ENCODE results near the gene SLC46A2.

The SLC46A2 gene

GRCh38 chr9:112858005-112858404 lies 32.7 kb downstream of the SLC46A2 start:
- DNase-seq (ENCODE audit: low read depth, low spot score) = no peak

- no peak for DNase-seq (ENCODE audit: low read depth, low spot score)
Observed at GRCh38 chr9:112856843-112857242, 33.8 kb downstream of the SLC46A2 start.

GRCh38 chr9:112856200-112856599 lies 34.5 kb downstream of the SLC46A2 start:
- no peak for DNase-seq (ENCODE audit: low read depth, low spot score)

GRCh38 chr9:112854657-112855056 lies 36.0 kb downstream of the SLC46A2 start:
- DNase-seq (ENCODE audit: low read depth, low spot score) = no peak

- DNase-seq (ENCODE audit: low read depth, low spot score) = no peak
Observed at GRCh38 chr9:112853882-112854585, 36.6 kb downstream of the SLC46A2 start.

- DNase-seq (ENCODE audit: low read depth, low spot score) = no peak
Observed at GRCh38 chr9:112852741-112853504, 37.8 kb downstream of the SLC46A2 start.

GRCh38 chr9:112850840-112851239 lies 39.8 kb downstream of the SLC46A2 start:
- no peak for DNase-seq (ENCODE audit: low read depth, low spot score)

GRCh38 chr9:112849363-112849922 lies 41.2 kb downstream of the SLC46A2 start:
- DNase-seq (ENCODE audit: low read depth, low spot score) = no peak

GRCh38 chr9:112848316-112849151 lies 42.1 kb downstream of the SLC46A2 start:
- DNase-seq (ENCODE audit: low read depth, low spot score) = no peak

GRCh38 chr9:112846528-112847488 lies 43.9 kb downstream of the SLC46A2 start:
- DNase-seq (ENCODE audit: low read depth, low spot score) = no peak

GRCh38 chr9:112844771-112845542 lies 45.7 kb downstream of the SLC46A2 start:
- DNase-seq (ENCODE audit: low read depth, low spot score) = peak; percentile 43

- DNase-seq (ENCODE audit: low read depth, low spot score) = no peak
Observed at GRCh38 chr9:112842555-112842954, 48.1 kb downstream of the SLC46A2 start.

GRCh38 chr9:112841261-112841660 lies 49.4 kb downstream of the SLC46A2 start:
- no peak for DNase-seq (ENCODE audit: low read depth, low spot score)

- no peak for DNase-seq (ENCODE audit: low read depth, low spot score)
Observed at GRCh38 chr9:112839331-112839730, 51.3 kb downstream of the SLC46A2 start.

- DNase-seq (ENCODE audit: low read depth, low spot score) = no peak
Observed at GRCh38 chr9:112838342-112838741, 52.3 kb downstream of the SLC46A2 start.

- no peak for DNase-seq (ENCODE audit: low read depth, low spot score)
Observed at GRCh38 chr9:112836394-112836793, 54.3 kb downstream of the SLC46A2 start.

GRCh38 chr9:112833081-112833480 lies 57.6 kb downstream of the SLC46A2 start:
- DNase-seq (ENCODE audit: low read depth, low spot score) = no peak

GRCh38 chr9:112831969-112832368 lies 58.7 kb downstream of the SLC46A2 start:
- no peak for DNase-seq (ENCODE audit: low read depth, low spot score)

- no peak for DNase-seq (ENCODE audit: low read depth, low spot score)
Observed at GRCh38 chr9:112831281-112831851, 59.3 kb downstream of the SLC46A2 start.

Data from smooth muscle cell of the brain vasculature (primary cell).